GM12872 (cell line): Measurements from ENCODE around the gene GRID1.

ENCODE experiments used
- CTCF ChIP-seq: IDR thresholded peaks from 3 replicates; pipeline ENCODE4 v1.5.1; 2011; ENCODE audit warnings: low read depth, mild to moderate bottlenecking, low read length, moderate library complexity; ENCODE audit not compliant: insufficient read depth

The GRID1 gene

GRCh38 chr10:86410542-86411124 lies 44.0 kb upstream of the GRID1 start:
- TF ChIP-seq CTCF: no peak

GRCh38 chr10:86409183-86409582 lies 42.6 kb upstream of the GRID1 start:
- TF ChIP-seq CTCF: no peak

- TF ChIP-seq CTCF: no peak
Measured at GRCh38 chr10:86403183-86403797, 36.7 kb upstream of the GRID1 start.

- no peak for TF ChIP-seq CTCF
Measured at GRCh38 chr10:86402283-86402941, 35.8 kb upstream of the GRID1 start.

- TF ChIP-seq CTCF: no peak
Measured at GRCh38 chr10:86401588-86402282, 35.1 kb upstream of the GRID1 start.

- TF ChIP-seq CTCF: peak; percentile 22; the same call in 1 of the 3 replicates
Measured at GRCh38 chr10:86400705-86401587, 34.4 kb upstream of the GRID1 start.
